Measurements from ENCODE around the gene DIPK1A.

GRCh38 chr1:92826792-92827191 lies 134.5 kb downstream of the DIPK1A start:
- TF ChIP-seq GATA3 (IDR thresholded peaks at IDR 0.05; ENCODE audit: low read depth, low read length), result no peak
- no peak for TF ChIP-seq GATA2 (IDR thresholded peaks at IDR 0.05; ENCODE audit: low read depth, low read length)
